ENCODE results near the gene ARID1A. TPM values are rescaled to one million over a fixed set of nuclear protein-coding genes. Genes with fewer than 3 reads are reported as not detected.
A peak's percentile ranks its signal among the peaks of the same experiment; 100 is the strongest.

Gene ARID1A
- total RNA-seq, 1 donor from 2014 or later: 85.1 TPM

DNA sequence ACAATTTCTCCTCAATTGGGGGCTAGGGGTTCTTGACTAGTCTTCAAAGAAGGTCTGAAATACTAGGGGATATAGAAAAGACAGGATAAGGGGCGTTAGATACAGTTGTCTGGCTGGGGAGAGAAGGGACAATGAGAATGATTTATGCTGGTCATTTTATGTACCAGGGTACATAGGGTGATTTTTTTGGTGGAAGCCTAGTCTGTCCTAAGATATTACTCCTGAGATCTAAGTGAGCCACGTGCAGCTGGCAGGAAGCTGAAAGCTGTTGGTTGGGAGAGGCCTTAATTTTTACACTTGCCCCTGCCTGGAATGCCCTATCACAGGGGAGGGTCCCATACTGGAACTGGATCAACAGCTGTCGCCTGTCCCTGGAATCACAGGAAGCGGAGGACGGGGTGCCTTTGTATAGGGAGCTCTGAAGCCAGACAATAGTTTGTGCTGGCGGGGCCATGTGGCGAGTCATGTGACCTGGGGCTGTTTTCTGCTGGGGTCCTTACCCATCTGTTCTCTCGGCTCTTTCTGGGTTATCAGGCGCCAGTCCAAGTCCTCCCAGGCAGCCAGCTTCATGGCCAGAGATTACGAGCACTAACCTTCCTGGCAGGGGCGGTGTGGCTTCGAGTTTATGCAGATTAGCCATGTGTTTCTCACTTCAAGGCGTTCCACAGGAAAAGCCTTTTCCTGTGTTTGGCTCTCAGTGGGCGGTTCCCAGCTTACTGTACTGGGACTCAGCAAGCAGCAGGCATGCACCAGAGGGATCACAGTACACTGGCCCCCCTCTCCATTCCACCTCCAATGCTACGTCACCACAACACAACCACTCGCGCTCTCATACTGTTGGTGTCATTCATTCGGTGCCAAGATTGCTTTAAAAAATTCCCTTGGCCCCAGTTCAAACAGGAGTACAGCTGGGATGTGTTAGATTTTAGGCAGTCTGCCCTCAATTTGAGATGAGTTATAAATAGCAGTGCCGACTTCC is 27.5 kb downstream of the ARID1A start:
- FAIRE-seq: no peak
- Mint-ChIP-seq H3K27me3 (ENCODE audit: low read depth, unreplicated experiment) (no peaks in the 10 kb centered on the region), H3K9me3 (ENCODE audit: unreplicated experiment) (no peaks in the 10 kb centered on the region), H3K4me1 (ENCODE audit: low read depth, unreplicated experiment) (peaks cover 71% of the 10 kb centered on the region), H3K4me3 (ENCODE audit: unreplicated experiment) (peak overlapping the region; percentile 71), H3K27ac (ENCODE audit: unreplicated experiment) (peak overlapping the region; percentile 79), H3K36me3 (ENCODE audit: low read depth, unreplicated experiment) (peaks cover 3% of the 10 kb centered on the region)
- H4K20me1 ChIP-seq (ENCODE audit: insufficient read depth, low read length): peaks cover 98% of the 10 kb centered on the region
- TF ChIP-seq, protein P1, sequence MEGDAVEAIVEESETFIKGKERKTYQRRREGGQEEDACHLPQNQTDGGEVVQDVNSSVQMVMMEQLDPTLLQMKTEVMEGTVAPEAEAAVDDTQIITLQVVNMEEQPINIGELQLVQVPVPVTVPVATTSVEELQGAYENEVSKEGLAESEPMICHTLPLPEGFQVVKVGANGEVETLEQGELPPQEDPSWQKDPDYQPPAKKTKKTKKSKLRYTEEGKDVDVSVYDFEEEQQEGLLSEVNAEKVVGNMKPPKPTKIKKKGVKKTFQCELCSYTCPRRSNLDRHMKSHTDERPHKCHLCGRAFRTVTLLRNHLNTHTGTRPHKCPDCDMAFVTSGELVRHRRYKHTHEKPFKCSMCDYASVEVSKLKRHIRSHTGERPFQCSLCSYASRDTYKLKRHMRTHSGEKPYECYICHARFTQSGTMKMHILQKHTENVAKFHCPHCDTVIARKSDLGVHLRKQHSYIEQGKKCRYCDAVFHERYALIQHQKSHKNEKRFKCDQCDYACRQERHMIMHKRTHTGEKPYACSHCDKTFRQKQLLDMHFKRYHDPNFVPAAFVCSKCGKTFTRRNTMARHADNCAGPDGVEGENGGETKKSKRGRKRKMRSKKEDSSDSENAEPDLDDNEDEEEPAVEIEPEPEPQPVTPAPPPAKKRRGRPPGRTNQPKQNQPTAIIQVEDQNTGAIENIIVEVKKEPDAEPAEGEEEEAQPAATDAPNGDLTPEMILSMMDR (IDR thresholded peaks at IDR 0.05; ENCODE audit: insufficient read depth, low read depth, low read length): no peak
- no peak for TF ChIP-seq EZH2 (IDR thresholded peaks at IDR 0.05; ENCODE audit: insufficient read depth, low read length)
- peaks cover 98% of the 10 kb centered on the region for H3K79me2 ChIP-seq (ENCODE audit: insufficient read depth, low read length)
- H3K4me1 ChIP-seq (ENCODE audit: insufficient read depth, low read length): peaks cover 31% of the 10 kb centered on the region
- peak overlapping the region; percentile 40 for H3K9ac ChIP-seq (ENCODE audit: low read length)
- H3K27ac ChIP-seq (ENCODE audit: low read depth, low read length): peak overlapping the region; percentile 56
- H3K27me3 ChIP-seq (ENCODE audit: insufficient read depth, low read length): no peaks in the 10 kb centered on the region
- no peak overlapping the region for H3K4me3 ChIP-seq (ENCODE audit: insufficient read depth, low read depth, low read length)
- no peaks in the 10 kb centered on the region for H3K36me3 ChIP-seq (ENCODE audit: insufficient read depth, low read length)
- no peaks in the 10 kb centered on the region for H3K9me3 ChIP-seq (ENCODE audit: insufficient read depth, low read depth, low read length)
- no peak overlapping the region for H2AFZ ChIP-seq (ENCODE audit: low read depth, low read length)
- H3K4me2 ChIP-seq (ENCODE audit: low read length): peak overlapping the region; percentile 70
- DNase-seq (ENCODE audit: low read depth): peak; percentile 99

DNA sequence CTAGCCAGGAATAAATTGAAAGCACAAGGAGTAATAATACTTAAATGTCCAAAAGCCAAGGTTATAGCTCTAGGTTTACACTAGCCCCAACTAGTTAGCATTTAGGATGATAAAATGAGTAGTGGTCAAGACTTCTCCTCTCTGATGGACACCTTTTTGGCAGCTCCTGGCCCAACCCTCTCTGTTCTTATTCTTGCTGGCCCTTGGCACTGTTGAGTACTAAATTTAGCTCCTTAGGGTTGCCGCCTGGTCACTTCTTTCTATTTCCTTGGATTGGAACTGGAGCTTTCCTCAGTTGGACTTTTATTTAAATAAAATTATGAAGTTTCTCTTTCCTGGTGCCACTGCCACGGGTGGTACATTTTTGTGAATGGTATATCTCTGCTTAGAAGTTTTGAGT is 28.3 kb downstream of the ARID1A start:
- FAIRE-seq: no peak
- H3K4me1 ChIP-seq (ENCODE audit: insufficient read depth, low read length): peaks cover 31% of the 10 kb centered on the region

More for the DNA sequence above, 28.3 kb downstream of the ARID1A start:
- peak overlapping the region; percentile 70 for H3K4me2 ChIP-seq (ENCODE audit: low read length)
- H4K20me1 ChIP-seq (ENCODE audit: insufficient read depth, low read length): peaks cover 98% of the 10 kb centered on the region
- H3K9me3 Mint-ChIP-seq (ENCODE audit: unreplicated experiment): no peaks in the 10 kb centered on the region
- DNase-seq (ENCODE audit: low read depth): no peak
- H3K27ac ChIP-seq (ENCODE audit: low read depth, low read length): peak overlapping the region; percentile 25
- H3K9me3 ChIP-seq (ENCODE audit: insufficient read depth, low read depth, low read length): no peaks in the 10 kb centered on the region
- TF ChIP-seq, protein P1 (IDR thresholded peaks at IDR 0.05; ENCODE audit: insufficient read depth, low read depth, low read length): no peak
- TF ChIP-seq EZH2 (IDR thresholded peaks at IDR 0.05; ENCODE audit: insufficient read depth, low read length): no peak
- no peak overlapping the region for H3K4me3 ChIP-seq (ENCODE audit: insufficient read depth, low read depth, low read length)
- H3K4me1 Mint-ChIP-seq (ENCODE audit: low read depth, unreplicated experiment): peaks cover 69% of the 10 kb centered on the region
- peaks cover 3% of the 10 kb centered on the region for H3K36me3 Mint-ChIP-seq (ENCODE audit: low read depth, unreplicated experiment)
- H3K27me3 Mint-ChIP-seq (ENCODE audit: low read depth, unreplicated experiment): no peaks in the 10 kb centered on the region
- H3K4me3 Mint-ChIP-seq (ENCODE audit: unreplicated experiment): no peak overlapping the region
- no peak overlapping the region for H3K9ac ChIP-seq (ENCODE audit: low read length)
- H3K27me3 ChIP-seq (ENCODE audit: insufficient read depth, low read length): no peaks in the 10 kb centered on the region
- peak overlapping the region; percentile 29 for H3K27ac Mint-ChIP-seq (ENCODE audit: unreplicated experiment)
- no peak overlapping the region for H2AFZ ChIP-seq (ENCODE audit: low read depth, low read length)
- H3K79me2 ChIP-seq (ENCODE audit: insufficient read depth, low read length): peaks cover 98% of the 10 kb centered on the region
- no peaks in the 10 kb centered on the region for H3K36me3 ChIP-seq (ENCODE audit: insufficient read depth, low read length)

Data from astrocyte (in vitro differentiated cells and primary cell).